ENCODE measurements around the gene GSE1.

The GSE1 gene

DNA sequence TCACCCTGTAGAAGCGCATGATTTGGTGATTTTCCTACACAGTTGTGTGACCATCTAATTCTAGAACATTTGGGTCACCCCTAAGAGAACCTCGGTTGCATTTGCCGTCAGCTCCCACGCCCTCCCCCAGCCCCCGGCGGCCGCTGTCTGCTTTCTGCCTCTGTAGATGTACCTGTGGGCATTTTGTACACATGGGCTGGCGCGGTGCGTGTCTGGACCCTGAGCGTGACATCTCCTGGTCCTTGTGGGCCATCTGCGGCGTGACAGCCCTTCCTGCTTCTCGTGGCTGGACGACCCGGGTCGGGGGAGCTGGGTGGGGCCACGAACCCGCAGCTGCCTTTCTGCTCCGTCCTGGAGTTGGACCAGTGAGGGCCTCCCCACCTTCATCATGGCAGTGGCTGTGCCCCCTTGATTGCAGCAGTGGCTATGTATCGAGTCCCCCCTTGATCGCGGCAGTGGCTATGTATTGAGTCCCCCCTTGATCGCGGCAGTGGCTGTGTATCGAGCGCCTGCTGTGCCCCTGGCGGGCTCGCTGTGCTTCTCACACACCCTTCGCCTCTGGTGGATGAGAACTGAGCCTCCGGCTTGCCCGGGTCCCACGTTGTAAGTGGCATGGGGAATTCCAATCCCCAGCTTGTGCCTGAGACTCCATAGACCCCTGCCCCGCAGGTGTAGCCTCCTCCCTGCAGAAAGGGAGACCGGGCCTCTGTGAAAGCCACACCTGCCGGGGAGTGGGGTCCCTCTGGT is 24.1 kb downstream of the GSE1 start:
- no peak for DNase-seq

DNA sequence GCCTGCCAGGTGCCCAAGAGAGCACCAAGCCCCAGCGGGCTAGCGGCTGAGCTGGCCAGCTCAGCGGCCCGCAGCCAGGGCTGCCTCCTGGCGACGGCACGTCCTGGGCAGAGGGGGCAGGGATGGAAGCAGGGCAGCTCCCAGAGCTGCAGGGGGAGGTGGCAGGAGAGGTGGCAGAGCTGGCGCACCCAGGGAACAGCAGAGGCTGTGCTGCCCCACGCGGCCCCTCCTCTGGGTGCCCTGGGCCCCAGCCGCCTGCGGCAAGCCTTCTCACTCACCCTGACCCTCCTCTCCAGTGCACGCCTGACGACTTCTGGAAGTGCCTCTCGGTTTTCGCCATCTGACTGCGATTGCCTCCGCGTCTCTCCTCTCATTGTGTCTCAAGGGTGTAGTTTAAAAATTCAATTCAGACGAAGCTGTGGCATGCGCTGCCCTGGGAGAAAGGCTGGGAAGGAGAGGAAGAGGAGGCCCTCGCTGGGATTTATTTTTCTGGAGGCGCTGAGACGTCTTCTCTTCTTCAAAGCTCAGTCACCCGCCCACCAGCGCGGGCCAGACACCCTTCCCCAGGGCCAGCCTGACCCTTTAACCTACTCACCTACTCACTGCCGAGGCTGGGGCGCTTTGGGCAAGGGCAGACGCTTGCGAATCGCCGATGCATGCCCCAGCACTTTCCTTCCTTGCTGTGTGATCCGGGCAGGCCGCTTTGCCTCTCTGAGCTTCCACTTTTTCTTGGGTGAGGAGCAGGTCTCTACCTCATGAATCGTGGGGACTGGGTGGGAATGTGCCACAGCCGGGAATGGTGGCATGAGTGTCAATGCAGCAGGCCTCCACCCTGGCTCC is 24.9 kb downstream of the GSE1 start:
- DNase-seq = peak; percentile 68

DNA sequence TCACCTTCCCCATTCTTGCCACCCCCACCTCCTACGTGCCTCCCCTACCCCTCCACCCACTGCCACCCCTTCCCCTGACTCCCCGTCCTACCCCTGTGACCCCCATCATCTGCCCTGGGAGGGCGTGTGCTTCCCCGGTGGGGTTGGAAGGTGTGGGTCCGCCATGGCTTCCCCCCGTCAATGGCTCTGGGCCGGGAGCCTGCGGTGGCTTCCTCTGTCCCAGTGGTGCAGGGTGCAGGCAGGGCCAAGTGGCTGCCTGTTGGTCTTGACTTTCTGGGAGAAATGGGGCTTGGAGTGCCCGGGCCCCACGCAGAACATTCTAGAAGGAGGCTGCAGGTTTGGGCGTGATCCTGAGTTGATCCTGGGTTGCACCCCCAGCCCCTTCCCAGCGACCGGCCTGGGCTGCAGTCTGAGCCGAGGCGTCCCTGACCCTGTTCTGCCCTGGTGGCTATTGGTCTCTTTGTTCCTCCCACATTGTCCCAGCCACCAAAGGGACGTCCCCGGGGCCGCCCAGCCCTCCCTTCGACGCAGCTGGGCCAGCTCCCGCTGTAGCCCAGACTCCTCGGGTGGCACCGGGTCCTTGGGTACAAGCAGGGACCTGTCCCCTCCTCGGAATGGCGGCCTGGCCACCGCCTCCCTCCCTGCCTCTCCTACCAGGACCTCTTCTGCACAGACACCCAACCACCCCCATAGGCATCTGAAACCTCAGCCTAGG is 25.7 kb downstream of the GSE1 start:
- no peak for DNase-seq

DNA sequence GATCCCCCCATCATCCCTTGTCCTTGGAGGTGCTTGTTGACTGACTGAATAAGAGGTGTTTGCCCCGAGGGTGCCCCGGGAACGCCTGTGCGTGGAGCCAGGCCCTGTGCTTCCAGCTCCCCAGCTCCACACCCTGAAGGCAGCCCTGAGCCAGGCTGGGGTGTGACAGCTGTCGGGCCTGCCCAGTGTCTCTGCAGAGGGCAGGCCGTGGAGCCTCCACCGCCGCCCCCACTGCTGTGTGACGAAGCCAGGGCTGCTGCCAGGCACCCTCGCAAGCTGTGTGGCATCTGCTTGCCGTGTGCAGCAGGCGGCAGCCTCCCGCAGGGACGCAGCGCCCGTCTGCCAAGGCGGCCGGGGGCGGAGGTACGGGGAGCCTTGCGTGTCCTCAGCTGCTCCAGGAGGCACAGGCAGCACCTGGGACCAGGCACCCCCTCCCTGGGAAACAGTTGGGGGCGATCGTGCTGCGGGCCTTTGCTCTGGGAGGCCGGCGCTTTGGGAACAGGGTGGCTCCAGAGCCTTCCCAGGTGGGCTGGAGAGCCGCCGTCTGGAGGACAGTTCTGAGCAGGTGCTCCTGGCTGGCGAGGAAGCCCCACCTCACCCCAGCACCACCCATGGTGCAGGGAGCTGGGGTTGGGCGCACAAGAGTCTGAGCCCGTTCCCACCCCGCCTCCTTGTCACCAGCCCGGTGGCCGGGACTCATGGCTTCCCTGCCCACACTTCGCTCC is 26.6 kb downstream of the GSE1 start:
- DNase-seq = peak; percentile 91

DNA sequence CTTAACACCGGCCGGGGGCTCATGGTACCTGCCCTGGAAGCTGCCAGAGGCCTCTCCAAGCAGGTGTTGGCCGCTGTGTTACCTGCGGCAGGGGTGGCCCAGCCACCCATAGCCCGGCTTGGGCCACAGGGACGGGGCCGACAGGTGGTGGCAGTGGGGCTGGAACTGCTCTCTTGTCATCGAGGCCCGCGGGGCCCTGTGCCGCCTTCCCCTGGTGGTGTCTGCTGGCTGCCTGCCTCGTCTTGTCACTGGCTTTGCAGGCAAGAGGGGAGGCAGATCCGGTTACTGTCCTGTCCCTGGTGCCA is 27.1 kb downstream of the GSE1 start:
- DNase-seq = no peak

DNA sequence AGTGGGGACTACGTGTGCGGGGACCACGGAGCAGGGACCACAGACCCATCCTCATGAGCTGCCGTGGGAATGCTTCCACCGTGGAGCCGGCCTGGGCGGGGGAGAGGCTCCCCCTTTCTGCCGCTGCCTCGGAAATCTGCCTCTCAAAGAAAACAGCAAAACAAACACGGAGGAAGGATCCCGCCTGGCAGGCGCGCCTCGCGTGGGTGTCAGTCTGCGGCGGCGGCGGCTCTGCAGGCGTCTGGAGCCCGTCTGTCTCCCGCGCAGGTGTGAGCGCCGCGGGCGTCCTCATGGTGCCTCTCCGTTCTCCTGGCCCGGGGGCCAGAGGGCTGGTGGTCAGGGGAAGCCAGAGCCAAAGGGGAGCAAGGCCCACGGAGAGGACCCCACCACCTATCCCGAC is 27.5 kb downstream of the GSE1 start:
- peak; percentile 34 for DNase-seq

DNA sequence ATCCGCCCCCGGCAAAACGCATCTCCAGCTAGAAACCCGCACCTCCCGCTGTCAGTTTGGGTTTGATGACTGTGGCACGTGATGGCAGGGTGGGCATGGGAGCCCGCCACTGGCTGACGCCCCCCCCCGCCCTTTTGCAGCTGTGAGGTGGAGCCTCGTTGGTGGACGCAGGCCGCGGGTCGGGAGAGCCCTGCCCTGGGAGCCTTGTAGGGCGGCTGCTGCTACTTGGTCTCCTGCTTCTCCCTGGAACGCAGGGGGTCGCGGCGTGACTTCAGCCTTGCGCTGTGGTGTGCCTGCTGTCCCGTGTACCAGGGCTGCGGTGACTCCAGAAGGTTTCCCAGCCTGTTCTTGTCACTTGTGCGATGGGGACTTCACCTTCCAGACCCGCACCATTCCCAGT is 28.2 kb downstream of the GSE1 start:
- DNase-seq = no peak

DNA sequence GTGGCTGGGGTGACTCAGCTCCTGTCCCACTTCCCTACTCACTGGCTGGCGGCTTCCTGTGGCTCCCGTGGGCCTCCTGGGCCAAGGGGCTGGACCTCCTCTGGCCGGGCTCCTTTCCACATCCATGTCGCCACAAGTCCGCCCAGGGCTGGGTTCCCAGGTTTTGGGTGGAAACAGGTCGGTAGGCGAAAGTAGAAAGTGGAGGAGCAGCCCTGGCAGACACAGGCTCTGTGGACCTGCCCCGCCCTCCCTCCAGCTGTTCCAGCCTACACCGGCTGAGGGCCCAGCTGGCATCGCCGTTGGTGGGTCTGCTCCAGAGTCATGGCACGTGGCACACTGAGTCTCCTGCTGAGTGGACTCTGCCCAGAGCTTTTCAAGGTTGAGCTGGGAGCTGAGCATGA is 28.7 kb downstream of the GSE1 start:
- DNase-seq = no peak

DNA sequence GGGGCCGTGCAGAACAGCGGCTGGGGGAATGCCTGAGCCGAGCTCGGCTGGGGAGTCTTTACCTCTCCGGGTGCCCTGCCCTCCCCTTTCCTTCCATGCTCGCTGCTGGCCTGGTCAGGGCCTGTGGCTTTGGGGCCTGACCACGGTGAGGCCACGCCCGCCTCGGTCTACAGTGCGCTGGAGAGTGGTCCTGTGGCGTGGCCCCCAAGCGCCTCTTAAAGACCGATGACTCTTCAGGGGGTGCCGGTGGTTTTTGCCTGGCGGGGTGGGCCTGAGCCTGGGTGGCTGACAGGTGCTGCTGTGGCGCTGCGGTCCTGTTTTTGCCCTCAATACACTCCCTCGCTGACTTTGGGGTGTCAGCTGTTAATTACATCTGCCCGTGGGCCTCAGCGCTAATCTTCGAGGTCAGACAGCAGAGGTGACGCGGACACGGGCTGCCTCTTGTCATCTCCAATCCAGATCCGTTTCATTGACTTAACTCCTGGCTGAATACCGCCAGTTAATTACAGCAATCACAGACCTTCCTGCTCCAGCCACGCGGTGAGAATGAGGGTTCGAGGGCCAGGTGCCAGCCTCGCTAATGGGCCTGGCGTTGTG is 29.7 kb downstream of the GSE1 start:
- peak; percentile 96 for DNase-seq

DNA sequence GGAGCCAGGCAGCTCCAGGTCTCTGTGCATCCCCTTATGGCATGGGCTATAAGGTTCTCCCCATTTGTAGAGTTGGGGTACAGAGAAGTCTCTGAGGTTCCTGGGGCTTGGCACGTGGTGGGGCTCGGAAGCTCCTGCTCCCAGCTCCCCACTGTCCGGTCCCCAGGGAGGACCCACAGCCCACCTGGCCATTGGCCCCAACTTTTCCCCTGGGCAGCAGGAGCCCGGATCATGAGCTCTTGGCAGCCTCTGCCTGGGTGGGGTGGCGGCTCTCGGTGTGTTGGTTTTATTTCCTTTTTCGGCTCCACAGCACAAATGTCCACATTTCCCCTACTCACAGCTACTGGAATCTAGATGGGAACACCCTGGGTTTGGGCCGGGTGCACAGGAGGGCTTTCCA is 30.5 kb downstream of the GSE1 start:
- no peak for DNase-seq

DNA sequence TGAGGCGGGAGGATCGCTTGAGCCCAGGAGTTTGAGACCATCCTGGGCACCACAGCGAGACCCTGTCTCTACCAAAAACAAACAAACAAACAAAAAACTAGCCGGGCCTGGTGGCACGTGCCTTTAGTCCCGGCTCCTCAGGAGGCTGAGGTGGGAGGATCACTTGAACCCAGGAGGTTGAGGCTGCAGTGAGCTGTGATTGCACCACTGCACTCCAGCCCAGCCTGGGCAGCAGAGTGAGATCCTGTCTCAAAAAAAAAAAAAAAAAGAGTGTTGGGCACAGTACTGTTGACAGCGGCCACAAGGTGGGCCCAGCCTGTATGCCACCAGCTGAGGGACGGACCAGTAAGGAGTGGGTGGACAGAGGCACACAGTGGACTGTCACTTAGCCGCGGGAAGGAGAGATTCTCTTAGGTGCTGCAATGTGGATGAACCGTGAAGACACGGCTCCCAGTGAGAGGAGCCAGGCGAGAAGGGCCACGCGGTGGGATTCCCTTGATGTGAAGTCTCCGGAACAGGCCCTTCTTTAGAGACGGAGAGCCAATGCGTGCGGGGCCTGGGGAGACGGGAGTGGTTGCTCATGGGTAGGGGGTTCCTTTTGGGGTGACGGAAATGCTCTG is 31.1 kb downstream of the GSE1 start:
- DNase-seq = no peak

DNA sequence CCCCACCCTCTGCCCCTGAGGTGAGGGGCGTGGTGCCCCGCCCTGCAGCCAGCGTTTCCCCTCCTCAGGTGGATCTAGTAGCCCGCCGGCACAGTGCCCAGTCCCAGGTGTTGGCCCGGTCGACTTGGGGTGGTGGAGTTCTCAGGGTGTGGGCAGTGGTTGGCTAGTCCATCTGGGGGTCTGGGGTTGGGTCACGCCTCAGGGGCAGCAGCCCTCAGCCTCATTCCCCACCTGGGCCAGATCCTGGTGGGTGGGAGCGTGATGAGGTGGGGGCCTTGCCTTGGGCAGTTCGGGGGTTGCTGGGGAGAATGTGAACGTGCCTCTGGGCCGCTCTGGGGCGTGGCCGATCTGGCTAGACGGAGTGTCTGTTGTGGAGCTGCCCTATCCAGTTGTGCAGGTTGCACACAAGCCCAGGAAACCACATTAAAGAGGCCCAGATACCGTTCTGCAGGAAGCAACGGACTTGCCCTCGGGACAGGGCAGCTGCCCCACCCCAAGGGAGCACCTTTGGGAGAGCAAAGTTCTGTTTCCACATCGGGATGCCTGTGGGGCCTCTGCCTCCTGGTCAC is 32.0 kb downstream of the GSE1 start:
- no peak for DNase-seq

DNA sequence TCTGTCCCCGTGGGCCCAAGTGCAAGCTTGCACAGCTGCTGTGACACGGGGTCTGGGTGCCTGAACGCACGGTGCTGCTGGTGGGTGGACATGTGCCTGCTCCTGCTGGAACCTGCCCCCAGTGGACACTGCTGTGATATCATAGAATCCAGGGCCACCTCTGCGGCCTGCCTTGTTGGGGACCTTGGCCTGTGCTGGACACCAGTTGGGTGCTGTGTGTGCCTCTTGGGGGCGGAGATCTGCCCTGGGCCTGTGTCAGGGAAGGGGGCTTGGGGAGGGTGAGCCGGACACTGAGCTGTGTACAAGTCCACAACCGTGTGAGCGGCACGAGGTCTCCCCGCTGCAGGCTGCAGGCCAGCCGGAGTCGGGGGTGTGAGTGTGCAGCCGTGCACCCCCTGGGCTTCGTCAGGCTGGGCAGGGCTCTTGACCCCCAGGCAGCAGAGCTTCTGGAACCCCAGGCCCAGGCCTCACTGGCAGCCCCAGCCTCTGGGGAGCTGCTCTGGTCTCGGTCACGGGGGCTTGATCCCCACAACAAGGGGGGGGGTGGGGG is 33.3 kb downstream of the GSE1 start:
- DNase-seq = no peak

DNA sequence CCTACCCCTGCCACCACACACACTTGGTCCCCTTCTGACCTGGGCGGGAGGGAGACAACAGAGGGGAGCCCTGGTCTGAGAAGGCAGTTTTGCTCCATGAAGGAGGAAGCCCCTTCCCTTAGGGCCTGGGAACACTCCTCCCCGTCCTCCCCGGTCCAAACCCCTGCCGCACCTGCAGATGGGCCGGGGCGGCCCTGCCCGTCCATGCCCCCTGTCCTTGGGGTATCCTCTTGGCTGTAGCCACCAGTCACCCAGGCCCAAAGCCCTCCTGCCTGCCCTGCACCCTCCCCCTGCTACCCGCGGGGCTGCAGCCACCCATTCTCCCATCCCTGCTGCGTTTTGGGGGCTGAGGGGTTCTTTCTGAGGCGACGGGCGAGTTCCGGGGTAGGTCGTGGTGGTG is 33.9 kb downstream of the GSE1 start:
- no peak for DNase-seq

DNA sequence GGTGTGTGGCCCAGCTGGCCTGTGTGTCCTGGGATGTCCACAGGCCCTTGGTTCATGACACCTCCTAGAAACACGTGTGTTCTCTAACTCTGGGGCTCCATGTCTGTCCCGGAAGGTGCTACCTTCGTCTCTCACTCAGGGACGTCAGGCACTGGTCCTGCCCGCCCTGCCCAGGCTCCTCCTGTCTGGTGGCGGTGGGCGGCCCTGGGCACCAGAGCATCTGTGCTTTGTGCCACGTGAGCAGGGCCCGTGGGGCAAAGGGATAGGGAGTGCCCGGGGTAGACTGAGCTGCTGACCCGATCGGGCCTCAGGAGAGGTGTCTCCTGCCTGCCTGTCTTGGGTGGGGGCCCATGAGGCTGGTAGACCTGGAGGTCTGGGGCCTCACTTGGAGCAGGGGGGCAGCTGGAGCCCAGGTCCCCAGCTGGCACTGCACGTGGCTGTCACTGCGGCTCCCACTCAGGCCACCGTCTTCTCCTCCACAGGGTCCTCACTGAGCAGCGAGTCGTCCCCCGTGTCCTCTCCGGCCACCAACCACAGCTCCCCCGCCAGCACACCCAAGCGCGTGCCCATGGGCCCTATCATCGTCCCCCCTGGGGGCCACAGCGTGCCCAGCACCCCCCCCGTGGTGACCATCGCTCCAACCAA is 35.1 kb downstream of the GSE1 start:
- DNase-seq = no peak

DNA sequence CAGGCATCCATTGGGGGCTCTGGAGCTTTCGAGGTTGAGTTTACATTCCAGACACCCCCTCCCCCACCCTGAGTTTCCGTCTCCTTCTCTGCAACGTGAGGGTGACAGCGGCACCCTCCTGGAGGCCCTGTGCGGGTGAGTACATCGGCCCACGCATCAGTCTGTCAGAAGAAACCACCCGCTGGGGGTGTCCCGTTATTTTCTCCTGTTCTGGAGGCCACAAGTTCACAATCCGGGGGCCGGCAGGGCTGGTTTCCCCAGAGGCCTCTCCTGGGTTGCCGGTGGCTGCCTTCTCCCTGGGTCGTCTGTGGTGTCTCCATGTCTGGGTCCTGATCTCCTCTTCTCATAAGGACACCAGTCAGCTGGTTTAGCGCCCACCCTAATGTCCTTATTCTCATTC is 35.7 kb downstream of the GSE1 start:
- DNase-seq = no peak

DNA sequence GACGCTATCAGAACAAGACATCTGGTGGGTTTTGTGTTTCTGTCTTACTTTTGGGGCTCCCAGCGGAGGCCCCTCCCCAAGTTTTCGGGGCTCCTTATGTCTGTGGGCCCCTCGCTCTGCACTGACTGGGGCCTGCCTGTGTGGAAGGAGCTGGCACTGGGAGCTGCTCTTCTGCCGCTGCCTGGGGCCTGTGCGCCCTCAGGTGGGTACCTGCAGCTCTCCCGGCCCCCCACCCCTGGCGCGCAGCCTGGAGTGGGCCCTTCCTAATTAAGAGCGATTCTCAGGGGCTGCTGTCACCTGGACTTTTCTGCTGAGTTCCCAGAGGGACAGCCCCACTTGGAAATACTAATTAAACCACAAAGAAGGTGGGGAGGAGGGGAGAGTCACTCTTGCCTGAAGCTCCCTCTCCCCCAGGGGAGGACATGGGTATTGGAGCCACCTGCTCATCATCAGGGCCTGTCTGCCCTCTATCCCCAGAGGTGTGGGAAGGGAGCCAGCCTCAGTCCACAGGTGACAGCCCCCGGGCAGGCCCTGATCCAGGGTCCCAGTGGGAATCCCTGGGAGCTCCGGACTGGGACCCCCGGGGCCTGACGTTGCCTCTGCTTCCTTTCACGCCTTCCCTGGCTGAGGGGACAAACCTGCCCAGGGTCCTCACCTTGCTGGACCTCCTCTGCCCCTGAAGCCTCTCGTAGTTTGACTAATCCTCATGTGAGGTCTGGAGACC is 36.5 kb downstream of the GSE1 start:
- peak; percentile 35 for DNase-seq

DNA sequence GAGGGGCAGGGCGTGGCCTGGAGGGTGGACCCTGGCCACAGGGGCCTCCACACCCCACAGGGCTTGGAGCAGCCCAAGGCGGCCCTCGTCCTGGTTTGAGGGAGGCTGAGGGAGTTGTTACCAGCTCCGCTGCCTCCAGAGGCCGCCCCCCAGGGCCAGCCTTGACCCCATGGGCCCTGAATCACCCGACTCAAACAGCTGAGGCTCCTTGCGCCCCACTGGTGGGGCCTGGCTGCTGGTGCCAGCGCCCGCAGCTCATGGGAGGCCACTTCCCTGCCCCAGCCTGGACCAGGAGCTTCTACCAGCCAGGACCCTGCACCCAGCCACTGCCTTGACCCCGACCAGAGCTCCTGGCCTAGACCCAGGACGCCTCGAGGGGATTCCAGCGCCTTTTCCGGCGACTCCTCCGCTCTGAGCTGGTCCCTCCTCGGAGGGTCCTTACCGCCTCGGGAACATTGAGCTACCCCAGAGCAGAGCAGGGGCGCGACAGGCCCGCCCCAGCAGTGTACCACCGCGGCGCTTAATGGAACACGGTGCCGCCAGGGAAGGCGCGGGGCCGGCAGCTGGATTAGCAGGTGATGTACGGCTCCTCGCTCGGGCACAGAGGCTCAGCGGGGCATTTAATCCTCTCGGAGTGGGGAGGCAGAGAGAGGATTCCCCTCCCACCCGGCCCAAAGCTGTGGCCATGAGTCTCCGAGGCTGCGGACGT is 37.2 kb downstream of the GSE1 start:
- DNase-seq = peak; percentile 55

DNA sequence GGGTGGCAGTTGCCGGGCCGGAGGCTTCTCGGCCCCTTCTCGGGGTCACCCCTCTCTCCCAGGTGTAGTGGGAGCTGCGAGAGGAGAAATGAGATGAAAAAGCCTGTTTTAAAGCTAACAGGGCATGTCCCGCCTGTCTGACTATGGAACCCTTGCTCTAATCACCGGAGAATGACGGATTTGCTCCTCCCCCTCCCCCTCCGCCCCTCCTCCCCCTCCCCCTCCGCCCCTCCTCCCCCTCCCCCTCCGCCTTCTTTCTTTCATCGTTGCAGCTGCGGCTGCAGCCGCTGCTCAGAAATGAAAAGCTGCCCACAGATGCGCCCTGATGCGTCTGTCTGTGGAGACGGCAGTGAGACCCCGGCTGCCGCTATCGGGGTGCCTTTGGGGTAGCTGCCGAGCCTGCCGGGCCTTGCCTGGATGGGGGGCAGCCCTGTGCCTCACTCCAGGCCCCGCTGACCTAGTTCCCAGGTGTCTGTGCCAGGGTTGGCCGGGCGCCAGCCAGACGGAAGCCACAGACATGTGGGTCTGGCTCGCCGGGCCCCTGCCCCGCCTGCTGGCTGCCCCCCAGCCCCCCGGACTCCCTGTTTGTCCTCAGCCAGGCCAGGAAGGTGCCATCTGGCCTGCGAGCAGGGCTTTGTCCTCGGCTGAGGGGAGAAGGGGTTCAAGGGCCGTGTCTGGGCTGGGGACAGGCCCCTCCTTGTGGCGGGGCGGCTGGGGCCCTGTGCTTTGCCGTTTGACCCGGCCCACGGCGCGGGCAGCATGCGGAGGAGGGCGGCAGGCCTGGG is 37.9 kb downstream of the GSE1 start:
- peak; percentile 66 for DNase-seq
